ENCODE data around the gene ELMOD1. TPM values are rescaled to one million over a fixed set of nuclear protein-coding genes. Genes with fewer than 3 reads are reported as not detected.

ELMOD1 gene
- total RNA-seq, 1 experiment from 2014 or later: not detected

DNA sequence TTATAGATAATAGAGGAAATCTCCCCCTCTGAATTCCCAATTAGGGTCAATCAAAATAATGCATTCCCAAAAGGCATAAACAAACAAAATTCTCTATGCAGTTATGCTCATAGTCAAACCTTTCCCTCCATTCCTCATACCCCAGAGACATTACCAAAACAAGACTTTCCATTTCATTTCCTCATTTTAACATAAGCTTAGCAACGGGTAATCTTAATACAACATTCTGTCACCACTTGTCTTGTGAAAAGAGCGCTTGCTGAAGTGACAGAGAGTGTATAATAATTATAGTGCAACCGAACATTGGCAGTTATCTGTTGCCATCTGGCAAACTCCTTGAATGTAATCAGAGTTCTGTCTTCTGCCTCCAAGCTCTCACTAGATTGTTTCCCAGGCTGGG is 122.1 kb downstream of the ELMOD1 start:
- Histone ChIP-seq H3K4me3 (ENCODE audit: low read depth, low read length, poor library complexity, severe bottlenecking) (no peak overlapping the region), H3K27ac (ENCODE audit: low read depth, low read length, poor library complexity, severe bottlenecking) (no peak overlapping the region), H3K4me1 (ENCODE audit: insufficient read depth, low read length, poor library complexity, severe bottlenecking) (no peaks in the 10 kb centered on the region), H3K27me3 (replicated peaks; ENCODE audit: insufficient read depth, low read depth, low read length, poor library complexity) (no peaks in the 10 kb centered on the region), H3K9me3 (ENCODE audit: low read depth, low read length, poor library complexity, severe bottlenecking) (no peaks in the 10 kb centered on the region), H3K36me3 (ENCODE audit: insufficient read depth, low read length, poor library complexity, severe bottlenecking) (no peaks in the 10 kb centered on the region)
- BruUV-seq (replicated peaks): no TSS peak
- DNase-seq (ENCODE audit: low spot score): no peak
- intact Hi-C loops (cut with micrococcal nuclease; ENCODE audit: unreplicated experiment): no loop called here
- ChIA-PET CTCF (no interaction called here), POLR2A (ENCODE audit: low non-redundant PET) (no interaction called here)
- no peak for TF ChIP-seq EZH2 (IDR thresholded peaks at IDR 0.05; ENCODE audit: borderline replicate concordance, low read depth, low read length, poor library complexity, severe bottlenecking)
- TF ChIP-seq, protein P1, sequence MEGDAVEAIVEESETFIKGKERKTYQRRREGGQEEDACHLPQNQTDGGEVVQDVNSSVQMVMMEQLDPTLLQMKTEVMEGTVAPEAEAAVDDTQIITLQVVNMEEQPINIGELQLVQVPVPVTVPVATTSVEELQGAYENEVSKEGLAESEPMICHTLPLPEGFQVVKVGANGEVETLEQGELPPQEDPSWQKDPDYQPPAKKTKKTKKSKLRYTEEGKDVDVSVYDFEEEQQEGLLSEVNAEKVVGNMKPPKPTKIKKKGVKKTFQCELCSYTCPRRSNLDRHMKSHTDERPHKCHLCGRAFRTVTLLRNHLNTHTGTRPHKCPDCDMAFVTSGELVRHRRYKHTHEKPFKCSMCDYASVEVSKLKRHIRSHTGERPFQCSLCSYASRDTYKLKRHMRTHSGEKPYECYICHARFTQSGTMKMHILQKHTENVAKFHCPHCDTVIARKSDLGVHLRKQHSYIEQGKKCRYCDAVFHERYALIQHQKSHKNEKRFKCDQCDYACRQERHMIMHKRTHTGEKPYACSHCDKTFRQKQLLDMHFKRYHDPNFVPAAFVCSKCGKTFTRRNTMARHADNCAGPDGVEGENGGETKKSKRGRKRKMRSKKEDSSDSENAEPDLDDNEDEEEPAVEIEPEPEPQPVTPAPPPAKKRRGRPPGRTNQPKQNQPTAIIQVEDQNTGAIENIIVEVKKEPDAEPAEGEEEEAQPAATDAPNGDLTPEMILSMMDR (conservative IDR thresholded peaks at IDR 0.05; ENCODE audit: low read depth, low read length): no peak

Other genes with a start within 250 kb of the ELMOD1 start
- 23.3 and 26.3 TPM in 2 replicates for gene CWF19L2, start 133.3 kb upstream of the ELMOD1 start, total RNA-seq (2021)
- 13.6 and 17.0 TPM in 2 replicates for gene ALKBH8, start 25.4 kb upstream of the ELMOD1 start, total RNA-seq (2021)
- 0.58 and 1.1 TPM in 2 replicates for gene SLN, start 120.9 kb downstream of the ELMOD1 start, total RNA-seq (2021)